Breast epithelium (tissue), 3 donors: ENCODE data around the gene RNF166.

ENCODE experiments used
- CTCF ChIP-seq, 3 donors: fragments of 450-650 bp; IDR thresholded peaks; one replicate each; pipeline ENCODE4 v1.5.1; 2016 to 2017; ENCODE audit warnings: antibody characterized with exemption in 3 of 3, mild to moderate bottlenecking in 3 of 3, moderate library complexity in 3 of 3
- POLR2A ChIP-seq: fragments of 450-650 bp; IDR thresholded peaks from one replicate; pipeline ENCODE4 v1.6.1; 2016; ENCODE audit warnings: antibody characterized with exemption, mild to moderate bottlenecking, moderate library complexity
- POLR2AphosphoS5 ChIP-seq, 3 donors: sonication (generic); formaldehyde crosslinking; IDR thresholded peaks; one replicate each; pipeline ENCODE4 v1.6.1; 2017; ENCODE audit warnings: antibody characterized with exemption in 3 of 3

- TF ChIP-seq CTCF (IDR thresholded peaks at IDR 0.05) (no peak), POLR2A (no peak), POLR2AphosphoS5 (IDR thresholded peaks at IDR 0.05) (no peak)
Observed at GRCh38 chr16:88665148-88665547, 41.1 kb downstream of the RNF166 start.
